ENCODE measurements around the gene FGD3.

GRCh38 chr9:92944921-92945320 is 2.4 kb upstream of the FGD3 start:
- TF ChIP-seq, protein P1, sequence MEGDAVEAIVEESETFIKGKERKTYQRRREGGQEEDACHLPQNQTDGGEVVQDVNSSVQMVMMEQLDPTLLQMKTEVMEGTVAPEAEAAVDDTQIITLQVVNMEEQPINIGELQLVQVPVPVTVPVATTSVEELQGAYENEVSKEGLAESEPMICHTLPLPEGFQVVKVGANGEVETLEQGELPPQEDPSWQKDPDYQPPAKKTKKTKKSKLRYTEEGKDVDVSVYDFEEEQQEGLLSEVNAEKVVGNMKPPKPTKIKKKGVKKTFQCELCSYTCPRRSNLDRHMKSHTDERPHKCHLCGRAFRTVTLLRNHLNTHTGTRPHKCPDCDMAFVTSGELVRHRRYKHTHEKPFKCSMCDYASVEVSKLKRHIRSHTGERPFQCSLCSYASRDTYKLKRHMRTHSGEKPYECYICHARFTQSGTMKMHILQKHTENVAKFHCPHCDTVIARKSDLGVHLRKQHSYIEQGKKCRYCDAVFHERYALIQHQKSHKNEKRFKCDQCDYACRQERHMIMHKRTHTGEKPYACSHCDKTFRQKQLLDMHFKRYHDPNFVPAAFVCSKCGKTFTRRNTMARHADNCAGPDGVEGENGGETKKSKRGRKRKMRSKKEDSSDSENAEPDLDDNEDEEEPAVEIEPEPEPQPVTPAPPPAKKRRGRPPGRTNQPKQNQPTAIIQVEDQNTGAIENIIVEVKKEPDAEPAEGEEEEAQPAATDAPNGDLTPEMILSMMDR (IDR thresholded peaks at IDR 0.05), result no peak
- no peak for TF ChIP-seq POLR2A (IDR thresholded peaks at IDR 0.05)
